Measurements from ENCODE around the gene C1GALT1.
A peak's percentile ranks its signal among the peaks of the same experiment; 100 is the strongest.

Gene C1GALT1

DNA sequence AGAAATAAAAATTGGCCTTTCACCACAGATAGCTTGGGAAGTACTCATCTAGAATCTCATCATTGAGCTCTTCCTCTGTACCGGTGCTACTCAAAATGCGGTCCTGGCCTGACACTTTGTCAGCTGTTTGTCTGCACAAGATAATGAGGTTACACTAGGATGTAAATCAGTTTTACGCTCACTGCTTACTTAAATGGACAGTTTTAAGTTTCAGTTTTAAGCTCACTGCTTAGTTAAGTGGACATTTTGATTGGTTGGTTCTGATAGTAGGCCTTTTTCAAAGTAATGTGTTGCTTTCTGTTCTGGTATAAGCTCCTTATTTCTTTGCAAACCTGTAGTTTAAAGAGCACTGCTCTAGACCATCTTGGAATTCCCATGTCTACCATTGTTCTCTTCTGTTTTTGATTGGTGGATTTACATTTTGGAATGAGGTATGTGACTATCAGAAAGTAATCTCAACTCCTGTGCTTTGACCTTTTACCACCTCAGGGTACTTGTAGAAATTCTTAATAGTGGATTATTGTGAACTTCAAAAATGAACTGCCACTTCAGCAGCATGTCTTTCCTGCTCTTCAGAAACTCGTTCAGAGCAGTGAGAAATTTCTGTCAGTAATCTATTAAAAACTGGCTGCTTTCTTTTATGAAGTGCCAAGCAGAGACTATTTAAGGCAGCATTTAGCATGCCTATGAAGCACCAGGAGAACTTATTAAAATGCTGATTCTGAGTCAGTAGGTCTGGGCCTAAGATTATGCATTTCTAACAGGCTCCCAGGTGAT lies 55.0 kb downstream of the C1GALT1 start:
- no peak for TF ChIP-seq GATA2 (IDR thresholded peaks at IDR 0.05; ENCODE audit: low read depth, low read length)
- no peak for TF ChIP-seq GATA3 (IDR thresholded peaks at IDR 0.05; ENCODE audit: low read depth, low read length)

DNA sequence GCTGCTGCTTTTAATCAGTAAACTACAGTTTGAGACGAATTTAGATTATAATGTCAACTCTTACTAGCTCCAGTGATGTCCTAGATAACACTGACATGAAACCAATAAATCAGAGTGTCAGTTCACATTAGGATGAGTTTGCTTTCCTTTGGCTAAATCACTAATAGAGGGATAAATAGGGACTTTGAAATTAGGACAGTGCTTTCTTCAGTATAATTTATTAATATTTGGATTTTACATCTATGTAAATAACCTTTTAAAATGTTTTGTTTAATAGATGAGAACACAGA lies 55.6 kb downstream of the C1GALT1 start:
- TF ChIP-seq GATA2 (IDR thresholded peaks at IDR 0.05; ENCODE audit: low read depth, low read length) (no peak), GATA3 (IDR thresholded peaks at IDR 0.05; ENCODE audit: low read depth, low read length) (no peak)

DNA sequence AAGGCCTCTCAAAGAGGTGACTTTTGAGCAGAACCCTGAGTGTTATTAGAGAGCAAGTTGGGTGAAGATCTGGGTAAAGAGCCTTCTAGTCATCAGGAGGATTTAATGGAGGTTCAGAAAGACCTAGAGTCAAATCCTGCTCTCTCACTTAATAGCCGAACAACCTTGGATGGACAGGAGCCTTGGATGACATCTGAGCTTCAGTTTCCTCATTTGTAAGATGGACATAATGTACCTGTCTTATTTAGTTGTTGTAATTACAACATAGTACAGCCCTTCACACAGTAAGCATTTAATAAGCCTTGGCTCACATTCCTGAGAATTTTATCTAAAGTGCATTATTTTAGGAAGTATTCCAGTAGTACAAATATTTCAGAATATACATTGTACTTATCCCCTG lies 57.0 kb downstream of the C1GALT1 start:
- TF ChIP-seq GATA2 (IDR thresholded peaks at IDR 0.05; ENCODE audit: low read depth, low read length) (no peak), GATA3 (IDR thresholded peaks at IDR 0.05; ENCODE audit: low read depth, low read length) (no peak)

DNA sequence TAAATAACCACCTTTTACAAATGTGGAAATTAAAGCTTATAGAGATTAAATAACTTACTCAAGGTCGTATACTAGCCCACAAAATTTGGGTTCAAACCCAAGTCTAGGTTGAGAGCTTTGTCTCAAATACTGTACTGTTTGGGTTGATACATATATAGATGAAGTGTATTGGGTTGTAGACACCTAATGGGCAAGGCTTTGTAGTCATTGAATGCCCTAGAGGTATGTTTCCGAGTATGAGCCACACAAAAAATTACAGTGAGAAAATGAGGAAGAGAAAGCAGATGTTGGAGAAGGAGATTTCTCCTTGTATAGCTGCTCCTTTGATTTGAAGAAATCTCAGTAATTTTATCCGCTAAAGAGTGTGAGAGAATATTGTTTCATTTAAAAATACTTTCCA lies 60.6 kb downstream of the C1GALT1 start:
- no peak for TF ChIP-seq GATA2 (IDR thresholded peaks at IDR 0.05; ENCODE audit: low read depth, low read length)
- no peak for TF ChIP-seq GATA3 (IDR thresholded peaks at IDR 0.05; ENCODE audit: low read depth, low read length)

DNA sequence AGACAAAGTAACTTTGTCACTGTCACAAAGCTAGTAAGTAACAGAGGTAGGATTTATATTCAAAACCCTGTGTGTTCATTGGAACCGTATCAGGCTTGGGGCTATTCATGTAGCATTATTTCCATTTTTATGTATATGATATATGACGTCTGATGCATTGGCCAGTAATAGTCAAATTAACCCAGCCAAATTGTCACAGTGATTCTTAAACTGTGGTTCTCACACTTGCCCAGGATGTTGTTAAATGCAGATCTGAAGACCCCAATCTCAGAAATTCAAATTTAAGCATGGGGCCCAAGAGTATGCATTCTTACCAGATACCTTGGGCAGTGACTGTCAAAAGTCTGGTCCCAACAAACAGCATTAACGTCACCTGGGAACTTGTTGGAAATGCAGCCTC lies 63.9 kb downstream of the C1GALT1 start:
- TF ChIP-seq GATA2 (IDR thresholded peaks at IDR 0.05; ENCODE audit: low read depth, low read length) (no peak), GATA3 (IDR thresholded peaks at IDR 0.05; ENCODE audit: low read depth, low read length) (no peak)

DNA sequence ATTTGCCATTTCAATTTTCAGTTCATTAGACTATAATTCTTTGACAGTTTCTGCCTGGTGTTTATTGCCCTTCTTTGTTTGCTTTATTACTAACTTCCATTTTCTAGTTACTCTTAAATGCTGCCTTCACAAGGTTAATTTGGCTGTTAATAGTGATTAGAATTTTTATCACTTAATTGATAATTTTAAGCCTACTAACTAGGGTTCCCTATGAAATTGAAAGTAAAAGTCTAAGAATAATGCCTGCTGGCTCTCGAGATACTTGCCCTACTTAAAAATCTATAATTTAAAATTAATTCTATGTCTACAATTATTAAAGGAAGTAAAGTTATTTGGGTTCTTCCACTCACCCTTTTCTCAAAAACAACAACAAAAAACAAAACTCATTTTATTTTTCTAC lies 65.3 kb downstream of the C1GALT1 start:
- TF ChIP-seq GATA3 (IDR thresholded peaks at IDR 0.05; ENCODE audit: low read depth, low read length) = no peak
- no peak for TF ChIP-seq GATA2 (IDR thresholded peaks at IDR 0.05; ENCODE audit: low read depth, low read length)

DNA sequence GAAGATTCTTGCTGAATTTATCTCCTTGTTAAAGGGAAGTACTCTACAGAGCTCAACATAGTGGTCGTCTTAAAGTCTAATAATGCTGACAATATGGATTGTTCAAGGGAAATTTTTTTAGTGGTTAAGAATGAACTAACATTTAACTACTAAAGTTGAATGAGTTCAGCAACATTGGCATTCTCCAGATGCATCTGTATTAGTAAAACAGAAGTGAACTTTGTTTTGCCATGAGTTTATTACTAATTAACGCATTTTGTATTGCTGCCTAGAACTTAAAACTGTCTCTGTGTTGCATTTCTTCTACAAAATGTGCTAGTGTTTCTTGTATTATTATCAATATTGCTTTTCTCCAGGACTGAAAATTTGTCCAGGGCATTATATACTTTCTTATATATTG lies 67.5 kb downstream of the C1GALT1 start:
- TF ChIP-seq GATA2 (IDR thresholded peaks at IDR 0.05; ENCODE audit: low read depth, low read length) = no peak
- no peak for TF ChIP-seq GATA3 (IDR thresholded peaks at IDR 0.05; ENCODE audit: low read depth, low read length)

DNA sequence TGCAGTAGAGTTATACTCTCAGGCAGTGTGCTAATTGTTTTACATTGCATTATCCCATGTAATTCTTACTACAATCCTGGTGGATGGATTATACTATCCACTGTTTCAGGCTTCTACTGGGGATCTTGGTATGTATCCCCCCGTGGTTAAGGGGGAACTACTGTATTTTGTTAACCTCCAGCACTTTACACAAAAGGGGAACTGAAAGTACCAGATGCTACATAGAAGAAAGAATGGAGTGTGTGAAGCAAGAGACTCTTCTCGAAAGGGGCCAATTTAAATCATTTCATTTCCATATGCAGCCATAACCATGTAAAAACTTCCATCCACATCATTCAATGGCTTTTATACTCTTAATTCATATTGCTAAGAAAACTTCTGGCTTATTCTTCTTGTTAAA lies 69.4 kb downstream of the C1GALT1 start:
- no peak for TF ChIP-seq GATA3 (IDR thresholded peaks at IDR 0.05; ENCODE audit: low read depth, low read length)
- no peak for TF ChIP-seq GATA2 (IDR thresholded peaks at IDR 0.05; ENCODE audit: low read depth, low read length)

DNA sequence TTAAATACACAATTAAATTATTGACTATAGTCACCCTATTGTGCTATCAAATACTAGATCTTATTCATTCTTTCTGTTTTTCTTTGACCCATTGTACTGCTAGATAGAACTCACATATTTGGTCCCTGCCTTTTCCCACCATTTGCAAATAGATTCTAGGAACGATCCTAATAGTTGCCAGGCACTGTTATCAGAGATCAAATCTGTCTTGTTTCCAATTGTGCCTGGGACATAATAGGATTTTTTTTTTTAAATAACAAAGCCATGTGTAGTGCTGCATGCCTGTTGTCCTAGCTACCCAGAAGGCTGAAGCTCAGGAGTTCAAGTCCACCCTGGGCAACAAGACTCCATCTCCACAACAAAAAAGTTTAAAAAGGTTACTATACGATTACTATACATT lies 72.0 kb downstream of the C1GALT1 start:
- TF ChIP-seq GATA3 (IDR thresholded peaks at IDR 0.05; ENCODE audit: low read depth, low read length) = peak; percentile 61
- TF ChIP-seq GATA2 (IDR thresholded peaks at IDR 0.05; ENCODE audit: low read depth, low read length) = peak; percentile 27; the same call in 1 of the 2 replicates

DNA sequence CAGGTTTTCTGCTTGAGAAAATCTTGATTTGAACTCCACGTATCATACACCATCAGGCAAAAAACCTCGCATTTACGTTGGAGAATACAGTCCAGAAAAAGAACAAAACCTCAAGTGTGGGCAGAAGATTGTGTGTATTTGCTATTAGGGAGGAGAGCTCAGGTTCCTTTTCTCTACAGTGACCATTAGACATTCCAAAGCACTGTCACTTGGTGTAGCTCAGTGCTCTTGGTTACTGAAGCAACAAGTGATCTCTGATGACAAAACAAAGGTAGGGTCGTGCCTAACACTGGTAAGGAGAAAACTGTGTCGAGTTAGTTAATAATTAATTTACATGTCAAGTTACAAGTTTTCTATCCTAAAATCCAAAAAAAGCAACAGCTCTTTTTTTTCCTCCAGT lies 72.6 kb downstream of the C1GALT1 start:
- TF ChIP-seq GATA3 (IDR thresholded peaks at IDR 0.05; ENCODE audit: low read depth, low read length) (no peak), GATA2 (IDR thresholded peaks at IDR 0.05; ENCODE audit: low read depth, low read length) (no peak)

DNA sequence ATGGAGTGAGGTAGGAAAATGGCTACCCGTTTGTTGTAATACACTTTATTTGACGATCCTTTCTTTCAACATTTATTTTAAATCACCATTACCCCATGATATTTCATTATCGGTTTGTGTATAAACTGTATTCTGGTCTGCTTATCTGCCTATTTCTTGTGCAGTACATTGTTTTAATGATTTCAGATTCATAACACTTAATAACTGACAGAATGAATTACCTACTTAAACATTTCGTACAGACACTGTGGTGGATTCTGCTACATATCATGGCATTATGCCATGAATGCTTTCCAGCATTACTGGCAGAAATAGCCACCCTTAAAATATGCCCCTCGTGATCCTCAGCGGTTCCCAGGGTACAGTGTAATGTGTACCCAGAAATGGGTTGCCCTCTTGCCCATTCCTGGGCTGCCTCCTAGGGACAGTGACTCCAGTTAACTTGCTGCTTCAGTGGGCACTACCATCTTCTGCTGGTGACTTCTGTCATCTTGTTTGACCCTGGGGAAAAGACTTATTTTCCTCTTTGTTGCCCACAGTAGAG lies 74.5 kb downstream of the C1GALT1 start:
- TF ChIP-seq GATA3 (IDR thresholded peaks at IDR 0.05; ENCODE audit: low read depth, low read length) (no peak), GATA2 (IDR thresholded peaks at IDR 0.05; ENCODE audit: low read depth, low read length) (no peak)

DNA sequence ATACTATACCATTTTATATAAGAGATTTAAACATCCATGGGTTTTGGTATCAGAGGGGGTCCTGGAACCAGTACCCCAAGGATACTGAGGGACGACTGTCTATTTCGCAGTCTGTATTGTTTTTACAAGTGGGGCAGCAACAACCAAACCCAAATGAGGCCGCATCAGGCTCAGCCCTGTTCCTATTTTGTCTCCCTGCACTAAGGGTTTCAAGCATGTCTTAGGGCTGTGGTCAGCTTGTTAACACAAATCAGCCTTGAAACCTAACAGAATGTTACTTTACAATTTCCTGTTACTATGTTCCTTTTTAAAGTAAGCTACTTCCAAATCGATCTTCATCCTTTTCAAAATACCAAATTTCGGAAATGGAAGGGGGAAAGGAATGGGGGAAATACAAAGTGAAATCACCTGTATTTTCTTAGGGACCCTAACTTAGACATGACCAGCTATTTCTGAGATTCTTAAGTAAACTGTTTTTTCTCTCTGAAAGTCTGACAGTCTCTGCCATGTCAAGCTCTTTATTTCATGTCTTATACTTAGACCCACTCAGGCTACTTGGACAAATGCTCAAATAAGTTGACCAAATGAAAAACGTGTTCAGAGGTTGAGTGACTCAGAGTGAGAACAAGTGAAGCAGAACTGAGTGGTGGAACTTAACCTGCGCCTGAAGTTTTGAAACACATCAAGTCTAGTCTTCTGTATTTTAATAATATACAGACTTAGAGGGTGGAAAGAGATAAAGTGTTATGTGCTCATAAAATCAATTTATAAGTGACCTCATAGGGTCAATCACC lies 75.8 kb downstream of the C1GALT1 start:
- TF ChIP-seq GATA2 (IDR thresholded peaks at IDR 0.05; ENCODE audit: low read depth, low read length) (no peak), GATA3 (IDR thresholded peaks at IDR 0.05; ENCODE audit: low read depth, low read length) (no peak)

DNA sequence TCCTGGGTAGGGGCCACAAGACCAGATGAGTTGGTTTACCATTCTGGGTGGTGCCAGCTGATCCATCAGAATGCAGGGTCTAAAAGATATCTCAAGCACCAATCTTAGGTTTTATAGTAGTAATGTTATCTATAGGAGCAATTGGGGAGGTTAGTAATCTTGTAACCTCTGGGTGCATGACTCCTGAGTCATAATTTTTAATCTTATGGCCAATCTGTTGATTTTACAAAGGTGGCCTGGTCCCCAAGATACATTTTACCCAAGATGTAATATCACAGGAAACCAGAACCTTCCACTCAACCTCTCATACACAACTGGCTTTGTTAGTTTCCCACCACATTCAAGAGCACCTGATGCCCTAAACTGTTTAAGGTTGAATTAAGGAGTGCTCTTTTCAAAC lies 79.5 kb downstream of the C1GALT1 start:
- no peak for TF ChIP-seq GATA3 (IDR thresholded peaks at IDR 0.05; ENCODE audit: low read depth, low read length)
- TF ChIP-seq GATA2 (IDR thresholded peaks at IDR 0.05; ENCODE audit: low read depth, low read length) = no peak

DNA sequence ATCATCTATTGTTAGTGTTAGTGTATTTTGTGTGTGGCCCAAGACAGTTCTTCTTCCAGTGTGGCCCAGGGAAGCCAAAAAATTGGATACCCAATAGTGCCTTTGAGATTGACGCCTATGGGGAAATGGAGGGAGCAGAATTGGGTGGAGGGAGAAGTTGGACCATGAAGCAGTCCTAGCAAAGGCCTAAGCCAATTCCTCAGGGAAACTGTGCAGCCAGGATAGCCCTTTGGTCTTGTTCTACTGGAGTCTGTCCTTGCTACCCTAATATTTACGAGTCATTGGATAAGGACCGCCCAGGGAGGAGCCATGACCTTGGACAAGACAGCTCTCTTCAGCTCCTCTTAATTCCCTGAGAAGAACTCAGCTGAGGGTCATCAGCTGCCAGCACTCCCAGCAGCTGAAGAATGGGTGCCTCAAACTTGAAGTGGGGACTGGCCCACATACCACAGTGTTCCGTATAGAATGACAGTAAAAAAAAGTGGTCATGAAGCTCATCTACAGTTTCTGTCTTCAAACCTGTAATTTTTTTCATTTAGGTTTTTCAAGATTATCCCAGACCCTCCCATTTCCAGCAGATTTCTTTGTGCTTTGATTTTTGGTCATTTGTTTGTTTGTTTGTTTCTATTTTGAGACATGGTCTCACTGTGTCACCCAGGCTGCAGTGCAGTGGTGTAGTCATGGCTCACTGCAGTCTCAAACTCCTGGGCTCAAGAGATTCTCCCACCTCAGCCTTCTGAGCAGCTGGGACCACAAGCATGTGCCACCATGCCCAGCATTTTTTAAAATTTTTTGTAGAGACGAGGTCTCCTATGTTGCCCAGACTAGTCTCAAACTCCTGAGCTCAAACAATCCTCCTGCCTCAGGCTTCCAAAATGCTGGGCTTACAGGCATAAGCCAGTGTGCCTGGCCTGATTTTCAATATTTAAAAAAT lies 81.2 kb downstream of the C1GALT1 start:
- TF ChIP-seq GATA2 (IDR thresholded peaks at IDR 0.05; ENCODE audit: low read depth, low read length) = no peak
- TF ChIP-seq GATA3 (IDR thresholded peaks at IDR 0.05; ENCODE audit: low read depth, low read length) = no peak
